Esophagus muscularis mucosa (tissue), 4 donors: ENCODE measurements around the gene LNPK. TPM values are rescaled to one million over a fixed set of nuclear protein-coding genes. Genes with fewer than 3 reads are reported as not detected.

Experiments used
- DNase-seq: peaks from one replicate; pipeline ENCODE4 v3.0.0-alpha.2; 2017; ENCODE audit errors: extremely low spot score
- H3K27ac ChIP-seq, 4 donors: fragments of 200-600 bp; sonication (generic); replicated peaks in 1 of 4; 1 replicate in 3 of 4; 2 replicates in 1 of 4; pipeline ENCODE4 v1.5.1; 2016 to 2019; ENCODE audit warnings: mild to moderate bottlenecking in 1 of 4
- H3K27me3 ChIP-seq, 4 donors: fragments of 200-600 bp; sonication (generic); one replicate each; pipeline versions ENCODE4 v1.5.1 to v1.6.0; 2016 to 2019
- H3K36me3 ChIP-seq, 4 donors: fragments of 200-600 bp; sonication (generic); one replicate each; pipeline ENCODE4 v1.5.1; 2016 to 2019
- H3K4me1 ChIP-seq, 4 donors: fragments of 200-600 bp; sonication (generic); one replicate each; pipeline ENCODE4 v1.5.1; 2016 to 2019
- H3K4me3 ChIP-seq, 4 donors: fragments of 200-600 bp; sonication (generic); 1 replicate in 2 of 4; 2 replicates in 2 of 4; pipeline ENCODE4 v1.5.1; 2016 to 2019; ENCODE audit warnings: mild to moderate bottlenecking in 4 of 4, moderate library complexity in 1 of 4
- H3K9me3 ChIP-seq, 4 donors: fragments of 200-600 bp; sonication (generic); 1 replicate in 3 of 4; 2 replicates in 1 of 4; pipeline ENCODE4 v1.5.1; 2016 to 2019
- EP300 ChIP-seq: sonication (generic); formaldehyde crosslinking; IDR thresholded peaks from one replicate; pipeline ENCODE4 v1.6.1; 2017; ENCODE audit warnings: antibody characterized with exemption
- POLR2A ChIP-seq: fragments of 450-650 bp; IDR thresholded peaks from one replicate; pipeline ENCODE4 v1.6.1; 2017; ENCODE audit warnings: antibody characterized with exemption, moderate library complexity, mild to moderate bottlenecking, low read depth
- POLR2AphosphoS5 ChIP-seq, 2 donors: sonication (generic); formaldehyde crosslinking; IDR thresholded peaks; one replicate each; pipeline ENCODE4 v1.6.1; 2017; ENCODE audit warnings: antibody characterized with exemption in 2 of 2
- WGBS: methylation state at CpG from one replicate; pipeline ENCODE4 v1.1.5; 2018; 5-methylcytosine and 5-hydroxymethylcytosine counted together
- intact Hi-C: fragments of 100-400 bp; cut with DNase I; formaldehyde crosslinking; loops from one replicate; pipeline ENCODE4 v1.15.1; 2023
- total RNA-seq, 4 donors: library from RNA; depleted of rRNA; stranded (reverse); fragments of >200 nt; gene quantifications; one replicate each; pipeline versions ENCODE4 v1.1.0 to v1.2.1, GENCODE V29; 2016
- TF ChIP-seq, protein P1 (sequence below), 3 experiments: fragments of 200-600 bp in 2 of 3; fragments of 450-650 bp in 1 of 3; sonication (generic) in 2 of 3; IDR thresholded peaks; one replicate each; pipeline ENCODE4 v1.5.1; 2017 to 2019; ENCODE audit warnings: antibody characterized with exemption in 3 of 3, mild to moderate bottlenecking in 2 of 3, moderate library complexity in 1 of 3

The LNPK gene
- total RNA-seq, 4 donors from 2014 or later: 9.4 to 15.8 (median 11.4) TPM

DNA sequence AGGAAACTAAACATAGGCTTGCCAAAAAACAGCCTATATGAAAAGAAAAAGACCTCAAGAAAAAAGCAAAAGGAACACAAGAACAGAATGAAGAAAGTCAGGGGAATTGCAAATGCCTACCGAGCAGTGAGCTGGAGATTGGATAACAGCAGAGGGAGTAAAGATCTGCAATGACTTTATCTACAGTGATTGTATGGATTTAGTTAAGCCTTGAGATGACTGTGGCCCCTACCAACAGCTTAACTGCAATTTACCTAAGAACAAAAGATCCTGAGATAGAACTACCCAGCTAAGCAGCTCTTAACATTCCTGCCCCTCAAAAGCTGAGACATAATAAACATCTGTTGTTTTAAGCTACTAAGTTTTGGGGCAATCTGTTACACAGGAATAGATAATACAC is 20.5 kb downstream of the LNPK start:
- peaks cover 0 to 15% (median 8%) of the 10 kb centered on the region in 4 donors for H3K36me3 ChIP-seq
- TF ChIP-seq EP300: no peak
- no peak for TF ChIP-seq POLR2AphosphoS5 (IDR thresholded peaks at IDR 0.05)
- TF ChIP-seq POLR2A: no peak
- TF ChIP-seq, protein P1, sequence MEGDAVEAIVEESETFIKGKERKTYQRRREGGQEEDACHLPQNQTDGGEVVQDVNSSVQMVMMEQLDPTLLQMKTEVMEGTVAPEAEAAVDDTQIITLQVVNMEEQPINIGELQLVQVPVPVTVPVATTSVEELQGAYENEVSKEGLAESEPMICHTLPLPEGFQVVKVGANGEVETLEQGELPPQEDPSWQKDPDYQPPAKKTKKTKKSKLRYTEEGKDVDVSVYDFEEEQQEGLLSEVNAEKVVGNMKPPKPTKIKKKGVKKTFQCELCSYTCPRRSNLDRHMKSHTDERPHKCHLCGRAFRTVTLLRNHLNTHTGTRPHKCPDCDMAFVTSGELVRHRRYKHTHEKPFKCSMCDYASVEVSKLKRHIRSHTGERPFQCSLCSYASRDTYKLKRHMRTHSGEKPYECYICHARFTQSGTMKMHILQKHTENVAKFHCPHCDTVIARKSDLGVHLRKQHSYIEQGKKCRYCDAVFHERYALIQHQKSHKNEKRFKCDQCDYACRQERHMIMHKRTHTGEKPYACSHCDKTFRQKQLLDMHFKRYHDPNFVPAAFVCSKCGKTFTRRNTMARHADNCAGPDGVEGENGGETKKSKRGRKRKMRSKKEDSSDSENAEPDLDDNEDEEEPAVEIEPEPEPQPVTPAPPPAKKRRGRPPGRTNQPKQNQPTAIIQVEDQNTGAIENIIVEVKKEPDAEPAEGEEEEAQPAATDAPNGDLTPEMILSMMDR (IDR thresholded peaks at IDR 0.05): no peak

DNA sequence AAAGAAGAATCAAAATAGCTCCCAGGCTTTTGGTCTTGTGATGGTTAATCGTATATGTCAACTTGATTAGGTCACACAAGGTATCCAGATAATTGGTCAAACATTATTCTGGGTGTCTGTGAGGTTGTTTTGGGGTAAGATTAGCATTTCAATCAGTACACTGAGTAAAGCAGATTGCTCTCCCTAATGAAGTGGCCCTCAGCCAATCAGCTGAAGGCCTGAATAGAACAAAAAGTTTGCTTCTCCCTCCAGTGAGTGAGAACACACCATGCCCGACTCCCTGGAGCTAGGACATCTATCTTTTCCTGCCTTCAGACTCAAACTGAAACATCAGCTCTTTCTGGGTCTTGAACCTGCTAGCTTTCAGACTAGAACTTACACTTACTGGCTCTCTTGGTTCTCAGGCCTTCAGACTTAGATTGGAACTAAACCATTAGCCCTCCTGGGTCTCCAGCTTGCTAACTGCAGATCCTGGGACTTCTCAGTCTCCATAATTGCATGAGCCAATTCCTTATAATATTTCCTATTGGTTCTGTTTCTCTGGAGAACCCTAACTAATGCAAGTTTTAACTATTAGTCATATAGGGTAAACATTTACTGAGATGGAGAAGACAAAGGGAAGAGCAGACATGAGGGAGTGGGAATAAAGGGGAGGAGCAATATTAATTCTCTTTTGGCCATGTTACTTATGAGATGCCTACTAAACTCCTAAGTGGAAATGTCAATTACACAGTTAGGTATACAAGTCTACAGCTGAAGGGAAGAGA is 25.5 kb downstream of the LNPK start:
- Histone ChIP-seq H3K27me3 (no peaks in the 10 kb centered on the region), H3K36me3 (peaks cover 0 to 21% (median 12%) of the 10 kb centered on the region in 4 donors), H3K9me3 (no peaks in the 10 kb centered on the region), H3K27ac (no peak overlapping the region), H3K4me3 (no peak overlapping the region), H3K4me1 (no peaks in the 10 kb centered on the region)
- intact Hi-C loops: no loop called here
- WGBS: 92% methylated on average over 2 of the region's 2 CpGs
- no peak for DNase-seq
- TF ChIP-seq POLR2AphosphoS5 (IDR thresholded peaks at IDR 0.05): no peak
- TF ChIP-seq EP300: no peak
- TF ChIP-seq, protein P1 (IDR thresholded peaks at IDR 0.05): no peak
- no peak for TF ChIP-seq POLR2A

More for the DNA sequence above, 20.5 kb downstream of the LNPK start:
- no peak for DNase-seq
- 84% methylated on average over 1 of the region's 1 CpG for WGBS
- Histone ChIP-seq H3K4me3 (no peak overlapping the region), H3K9me3 (no peaks in the 10 kb centered on the region), H3K27ac (no peak overlapping the region), H3K4me1 (no peaks in the 10 kb centered on the region), H3K27me3 (no peaks in the 10 kb centered on the region)
- intact Hi-C loops: no loop called here

DNA sequence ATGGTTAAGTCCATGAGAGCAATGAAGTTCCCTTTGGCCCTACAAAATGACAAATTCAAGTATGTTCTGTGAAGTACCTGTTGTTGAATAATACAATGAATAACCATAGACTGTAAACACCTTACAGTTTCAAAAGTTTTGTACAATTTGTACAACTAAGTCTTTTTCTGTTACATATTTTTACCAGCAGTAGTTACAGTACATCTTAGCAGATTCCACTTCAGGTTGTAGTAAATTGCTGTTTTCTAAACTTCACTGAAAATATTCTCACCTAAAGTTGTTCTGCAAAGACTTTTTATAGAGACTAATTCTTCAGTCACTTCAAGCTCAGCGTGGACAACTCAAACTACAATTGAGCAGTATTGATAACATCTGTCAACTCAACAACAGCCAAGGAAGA is 28.7 kb downstream of the LNPK start:
- 90% methylated on average over 1 of the region's 1 CpG for WGBS
- Histone ChIP-seq H3K4me1 (no peaks in the 10 kb centered on the region), H3K9me3 (no peaks in the 10 kb centered on the region), H3K27me3 (no peaks in the 10 kb centered on the region), H3K4me3 (no peak overlapping the region), H3K36me3 (peaks cover 0 to 22% (median 3%) of the 10 kb centered on the region in 4 donors), H3K27ac (no peak overlapping the region)
- intact Hi-C loops: no loop called here
- TF ChIP-seq POLR2A: no peak
- TF ChIP-seq, protein P1 (IDR thresholded peaks at IDR 0.05): no peak
- no peak for TF ChIP-seq POLR2AphosphoS5 (IDR thresholded peaks at IDR 0.05)
- no peak for TF ChIP-seq EP300
- no peak for DNase-seq

DNA sequence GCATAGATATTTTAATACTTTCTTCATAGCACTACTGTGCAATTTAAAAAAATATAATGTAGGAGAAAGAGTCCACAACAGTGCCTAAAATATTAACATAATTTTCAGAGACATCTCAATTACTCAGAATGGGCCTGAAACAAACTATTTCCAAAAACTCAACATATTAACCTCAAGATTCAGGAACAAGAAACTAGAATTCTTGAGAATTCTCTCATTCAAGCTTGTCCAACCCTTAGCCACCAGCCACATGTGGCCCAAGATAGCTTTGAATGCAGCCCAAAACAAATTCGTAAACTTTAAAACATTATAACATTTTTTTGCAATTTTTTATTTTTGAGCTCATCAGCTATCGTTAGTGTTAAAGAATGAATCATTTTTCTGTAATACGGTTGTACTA is 35.2 kb downstream of the LNPK start:
- Histone ChIP-seq H3K4me3 (no peak overlapping the region), H3K4me1 (no peaks in the 10 kb centered on the region), H3K36me3 (peaks cover 0 to 11% (median 3%) of the 10 kb centered on the region in 4 donors), H3K9me3 (no peaks in the 10 kb centered on the region), H3K27me3 (no peaks in the 10 kb centered on the region), H3K27ac (no peak overlapping the region)
- WGBS: 94% methylated on average over 3 of the region's 3 CpGs
- intact Hi-C loops: no loop called here
- DNase-seq: no peak
- TF ChIP-seq, protein P1 (IDR thresholded peaks at IDR 0.05): no peak
- TF ChIP-seq EP300 (no peak), POLR2AphosphoS5 (IDR thresholded peaks at IDR 0.05) (no peak), POLR2A (no peak)
